Endothelial cell of umbilical vein (primary cell): Measurements from ENCODE around the gene FNIP2. TPM values are rescaled to one million over a fixed set of nuclear protein-coding genes. Genes with fewer than 3 reads are reported as not detected.

Experiments used
- BruUV-seq: library from RNA; stranded (reverse); fragments of 400-500 nt; replicated peaks from 2 replicates; lab custom pipeline; 2021; lab: Mats Ljungman, UMichigan
- CTCF ChIA-PET: fragments of 300-600, 350-600 bp; sonication (Branson Sonifier 250); formaldehyde crosslinking; loops from one replicate; lab custom pipeline; 2021; ENCODE audit warnings: antibody characterized with exemption, inconsistent platforms; lab: Charles Lee
- POLR2A ChIA-PET: fragments of 300-600, 350-600 bp; sonication (Branson Sonifier 250); formaldehyde crosslinking; loops from one replicate; lab custom pipeline; 2021; ENCODE audit warnings: antibody characterized with exemption, inconsistent platforms; lab: Charles Lee
- DNase-seq: peaks from one replicate; pipeline ENCODE4 v3.0.0-alpha.2; 2011; ENCODE audit warnings: low read depth, low spot score
- FAIRE-seq: peaks from 2 replicates; lab custom pipeline; 2011; peaks lifted over from hg19 to GRCh38; lab: Jason Lieb, UNC
- H2AFZ ChIP-seq: 2 replicates; pipeline ENCODE4 v1.6.0; 2012; ENCODE audit warnings: low read depth, low read length, control low read depth, inconsistent platforms
- H3K27ac ChIP-seq: 2 replicates; pipeline ENCODE4 v1.5.1; 2011; ENCODE audit warnings: low read depth, mild to moderate bottlenecking, control low read depth, low read length, moderate library complexity; ENCODE audit not compliant: insufficient read depth
- H3K27me3 ChIP-seq, 2 experiments: 2 replicates each; pipeline versions ENCODE4 v1.6.0 to v1.6.1; 2011; ENCODE audit warnings: low read length in 2 of 2, mixed read lengths in 1 of 2; ENCODE audit not compliant: control insufficient read depth in 2 of 2, insufficient read depth in 2 of 2
- H3K36me3 ChIP-seq, 2 experiments: 2 replicates in 1 of 2; 3 replicates in 1 of 2; pipeline ENCODE4 v1.5.1; 2011; ENCODE audit warnings: low read length in 2 of 2, mild to moderate bottlenecking in 1 of 2, moderate library complexity in 1 of 2; ENCODE audit not compliant: control insufficient read depth in 2 of 2, insufficient read depth in 2 of 2; ENCODE audit errors: extremely low read depth in 1 of 2
- H3K4me1 ChIP-seq: 3 replicates; pipeline ENCODE4 v1.5.1; 2011; ENCODE audit warnings: mild to moderate bottlenecking, low read length; ENCODE audit not compliant: control insufficient read depth, insufficient read depth; ENCODE audit errors: extremely low read depth
- H3K4me2 ChIP-seq: 2 replicates; pipeline ENCODE4 v1.6.1; 2011; ENCODE audit warnings: low read length, control low read depth, mixed read lengths; ENCODE audit not compliant: insufficient read depth
- H3K4me3 ChIP-seq, 3 experiments: fragments of 200-600 bp in 1 of 3; sonication (generic), shearing (Covaris generic) in 1 of 3; replicated peaks in 1 of 3; 2 replicates each; pipeline ENCODE4 v1.5.1; 2011 to 2016; ENCODE audit warnings: control low read depth in 3 of 3, low read length in 3 of 3, mild to moderate bottlenecking in 2 of 3, inconsistent platforms in 1 of 3, low read depth in 1 of 3, moderate library complexity in 1 of 3; ENCODE audit not compliant: insufficient read depth in 1 of 3
- H3K79me2 ChIP-seq: 2 replicates; pipeline ENCODE4 v1.6.0; 2012; ENCODE audit warnings: low read length, inconsistent platforms; ENCODE audit not compliant: control insufficient read depth, insufficient read depth
- H3K9ac ChIP-seq: replicated peaks from 2 replicates; pipeline ENCODE3; 2011; ENCODE audit warnings: low read length, control low read depth; ENCODE audit not compliant: insufficient read depth; ENCODE audit errors: extremely low read depth
- H3K9me1 ChIP-seq: replicated peaks from 3 replicates; pipeline ENCODE4 v1.6.0; 2011; ENCODE audit warnings: mild to moderate bottlenecking, low read length; ENCODE audit not compliant: control insufficient read depth, insufficient read depth; ENCODE audit errors: extremely low read depth
- H3K9me3 ChIP-seq: replicated peaks from 2 replicates; pipeline ENCODE4 v1.5.1; 2012; ENCODE audit warnings: low read length, inconsistent platforms; ENCODE audit not compliant: control insufficient read depth, insufficient read depth
- H4K20me1 ChIP-seq: replicated peaks from 2 replicates; pipeline ENCODE3; 2011; ENCODE audit warnings: mild to moderate bottlenecking, low read length; ENCODE audit not compliant: control insufficient read depth, insufficient read depth; ENCODE audit errors: extremely low read depth
- EZH2 ChIP-seq: IDR thresholded peaks from 2 replicates; pipeline ENCODE4 v1.6.1; 2012; ENCODE audit warnings: borderline replicate concordance, low read depth, mild to moderate bottlenecking, moderate library complexity, low read length, inconsistent platforms; ENCODE audit not compliant: severe bottlenecking
- FOS ChIP-seq: IDR thresholded peaks from 2 replicates; pipeline ENCODE4 v1.6.1; 2011; ENCODE audit warnings: mild to moderate bottlenecking, low read length, moderate library complexity, borderline replicate concordance; ENCODE audit not compliant: insufficient read depth
- GATA2 ChIP-seq: IDR thresholded peaks from 2 replicates; pipeline ENCODE4 v1.7.0; 2011; ENCODE audit warnings: low read depth, mild to moderate bottlenecking, moderate library complexity, mixed read lengths, low read length; ENCODE audit not compliant: insufficient read length, insufficient read depth
- JUN ChIP-seq: IDR thresholded peaks from 2 replicates; pipeline ENCODE4 v1.6.1; 2011; ENCODE audit warnings: borderline replicate concordance, low read depth; ENCODE audit not compliant: insufficient read length, insufficient read depth
- MAX ChIP-seq: IDR thresholded peaks from 2 replicates; pipeline ENCODE4 v1.6.1; 2011; ENCODE audit not compliant: insufficient read depth, insufficient read length
- MYC ChIP-seq: IDR thresholded peaks from one replicate; pipeline ENCODE4 v1.6.1; 2011; ENCODE audit warnings: mild to moderate bottlenecking, low read depth, low read length
- POLR2A ChIP-seq: IDR thresholded peaks from 2 replicates; pipeline ENCODE4 v1.6.1; 2012; ENCODE audit warnings: low read depth, mild to moderate bottlenecking, control low read depth, low read length
- POLR2AphosphoS5 ChIP-seq: IDR thresholded peaks from 2 replicates; pipeline ENCODE4 v1.6.1; 2012; ENCODE audit warnings: low read depth, mild to moderate bottlenecking, control low read depth, low read length, moderate library complexity; ENCODE audit not compliant: insufficient read depth
- dilution Hi-C: fragments of 300-500 bp; cut with MboI; formaldehyde crosslinking; loops from one replicate; pipeline ENCODE4 v1.15.0; 2019; ENCODE audit warnings: low sequenced_read_pairs; ENCODE audit not compliant: extremely low pct_ligation_motif_present
- intact Hi-C: fragments of 100-400 bp; cut with micrococcal nuclease; formaldehyde crosslinking; loops from one replicate; pipeline ENCODE4 v1.10.0; 2022
- polyA plus RNA-seq, 4 experiments: library from polyadenylated mRNA; depleted of rRNA in 3 of 4; stranded (reverse) in 3 of 4; unstranded in 1 of 4; fragments of >200 nt; gene quantifications; 2 replicates each; pipeline versions ENCODE4 v1.2.1 to v1.2.3, GENCODE V29; 2011 to 2012; ENCODE audit warnings: missing spikeins in 1 of 4
- total RNA-seq: library from RNA; stranded (reverse); gene quantifications from 2 replicates; pipeline ENCODE4 v1.2.3, GENCODE V29; 2021
- TF ChIP-seq, protein P1 (sequence below), 2 donors: IDR thresholded peaks; 1 replicate in 1 of 2; 2 replicates in 1 of 2; pipeline ENCODE4 v1.5.1; 2011; ENCODE audit warnings: low read length in 2 of 2, mild to moderate bottlenecking in 2 of 2, moderate library complexity in 2 of 2, control low read depth in 1 of 2, inconsistent platforms in 1 of 2, low read depth in 1 of 2; ENCODE audit not compliant: insufficient read depth in 1 of 2; ENCODE audit errors: extremely low read depth in 1 of 2

FNIP2 gene
- total and polyA plus RNA-seq, 2 donors (not counting 3 experiments of a cell fraction or from before 2014, with no cell fraction given) = 4.5 to 14.4 TPM

- no peaks in the 10 kb centered on the region for H3K27me3 ChIP-seq
- no peaks in the 10 kb centered on the region for H3K9me1 ChIP-seq
- H2AFZ ChIP-seq = no peak overlapping the region
- no peaks in the 10 kb centered on the region for H3K79me2 ChIP-seq
- intact Hi-C loops (no loop called here), dilution Hi-C loops (no loop called here)
- H3K9me3 ChIP-seq = no peaks in the 10 kb centered on the region
- H4K20me1 ChIP-seq = no peaks in the 10 kb centered on the region
- no peak overlapping the region for H3K27ac ChIP-seq
- no peak overlapping the region for H3K4me2 ChIP-seq
- H3K36me3 ChIP-seq = no peaks in the 10 kb centered on the region
- no peak overlapping the region for H3K4me3 ChIP-seq
- peaks cover 5% of the 10 kb centered on the region for H3K4me1 ChIP-seq
- FAIRE-seq (no peak), DNase-seq (peak; percentile 25)
- TF ChIP-seq MYC (no peak), JUN (no peak), GATA2 (no peak), POLR2A (no peak), MAX (no peak), FOS (no peak), POLR2AphosphoS5 (no peak), EZH2 (no peak)
- TF ChIP-seq, protein P1, sequence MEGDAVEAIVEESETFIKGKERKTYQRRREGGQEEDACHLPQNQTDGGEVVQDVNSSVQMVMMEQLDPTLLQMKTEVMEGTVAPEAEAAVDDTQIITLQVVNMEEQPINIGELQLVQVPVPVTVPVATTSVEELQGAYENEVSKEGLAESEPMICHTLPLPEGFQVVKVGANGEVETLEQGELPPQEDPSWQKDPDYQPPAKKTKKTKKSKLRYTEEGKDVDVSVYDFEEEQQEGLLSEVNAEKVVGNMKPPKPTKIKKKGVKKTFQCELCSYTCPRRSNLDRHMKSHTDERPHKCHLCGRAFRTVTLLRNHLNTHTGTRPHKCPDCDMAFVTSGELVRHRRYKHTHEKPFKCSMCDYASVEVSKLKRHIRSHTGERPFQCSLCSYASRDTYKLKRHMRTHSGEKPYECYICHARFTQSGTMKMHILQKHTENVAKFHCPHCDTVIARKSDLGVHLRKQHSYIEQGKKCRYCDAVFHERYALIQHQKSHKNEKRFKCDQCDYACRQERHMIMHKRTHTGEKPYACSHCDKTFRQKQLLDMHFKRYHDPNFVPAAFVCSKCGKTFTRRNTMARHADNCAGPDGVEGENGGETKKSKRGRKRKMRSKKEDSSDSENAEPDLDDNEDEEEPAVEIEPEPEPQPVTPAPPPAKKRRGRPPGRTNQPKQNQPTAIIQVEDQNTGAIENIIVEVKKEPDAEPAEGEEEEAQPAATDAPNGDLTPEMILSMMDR (IDR thresholded peaks at IDR 0.05; ENCODE audit: extremely low read depth in 1 of 2, insufficient read depth in 1 of 2, low read depth in 1 of 2, low read length in 2 of 2) = no peak
- no peak overlapping the region for H3K9ac ChIP-seq
- BruUV-seq = no TSS peak
- ChIA-PET CTCF (interaction anchor here (0.7 to 2.4 kb wide), 7 partner anchors 11 to 70 kb away, joined by 3 to 8 read pairs (median 4); no protein-coding TSS in a partner anchor), POLR2A (no interaction called here)
Measured at GRCh38 chr4:158799856-158800255, 31.0 kb downstream of the FNIP2 start.
